ENCODE data around the gene CCRL2.

Gene CCRL2

DNA sequence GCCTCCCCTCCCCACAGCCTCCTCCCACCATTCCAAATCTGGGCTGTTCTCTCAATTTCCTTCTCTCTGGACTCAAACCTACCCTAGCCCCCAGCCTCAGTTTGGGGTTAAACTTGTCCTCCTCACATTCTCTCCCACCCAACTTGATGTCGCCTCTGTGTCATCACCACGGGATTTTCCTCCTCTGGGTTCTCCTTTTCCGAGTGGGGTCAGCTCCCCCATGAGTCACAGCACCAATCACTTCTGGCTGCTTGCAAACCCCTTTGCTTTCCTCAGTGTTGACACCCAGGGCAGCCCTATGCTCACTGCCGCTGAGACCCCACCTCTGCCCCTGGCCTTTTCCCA lies 644 bp upstream of the CCRL2 start:
- H3K4me3 ChIP-seq (ENCODE audit: low read depth, low read length) = no peak overlapping the region
- TF ChIP-seq, protein P1, sequence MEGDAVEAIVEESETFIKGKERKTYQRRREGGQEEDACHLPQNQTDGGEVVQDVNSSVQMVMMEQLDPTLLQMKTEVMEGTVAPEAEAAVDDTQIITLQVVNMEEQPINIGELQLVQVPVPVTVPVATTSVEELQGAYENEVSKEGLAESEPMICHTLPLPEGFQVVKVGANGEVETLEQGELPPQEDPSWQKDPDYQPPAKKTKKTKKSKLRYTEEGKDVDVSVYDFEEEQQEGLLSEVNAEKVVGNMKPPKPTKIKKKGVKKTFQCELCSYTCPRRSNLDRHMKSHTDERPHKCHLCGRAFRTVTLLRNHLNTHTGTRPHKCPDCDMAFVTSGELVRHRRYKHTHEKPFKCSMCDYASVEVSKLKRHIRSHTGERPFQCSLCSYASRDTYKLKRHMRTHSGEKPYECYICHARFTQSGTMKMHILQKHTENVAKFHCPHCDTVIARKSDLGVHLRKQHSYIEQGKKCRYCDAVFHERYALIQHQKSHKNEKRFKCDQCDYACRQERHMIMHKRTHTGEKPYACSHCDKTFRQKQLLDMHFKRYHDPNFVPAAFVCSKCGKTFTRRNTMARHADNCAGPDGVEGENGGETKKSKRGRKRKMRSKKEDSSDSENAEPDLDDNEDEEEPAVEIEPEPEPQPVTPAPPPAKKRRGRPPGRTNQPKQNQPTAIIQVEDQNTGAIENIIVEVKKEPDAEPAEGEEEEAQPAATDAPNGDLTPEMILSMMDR (IDR thresholded peaks at IDR 0.05; ENCODE audit: borderline replicate concordance, insufficient read depth, low read depth, low read length) = no peak

DNA sequence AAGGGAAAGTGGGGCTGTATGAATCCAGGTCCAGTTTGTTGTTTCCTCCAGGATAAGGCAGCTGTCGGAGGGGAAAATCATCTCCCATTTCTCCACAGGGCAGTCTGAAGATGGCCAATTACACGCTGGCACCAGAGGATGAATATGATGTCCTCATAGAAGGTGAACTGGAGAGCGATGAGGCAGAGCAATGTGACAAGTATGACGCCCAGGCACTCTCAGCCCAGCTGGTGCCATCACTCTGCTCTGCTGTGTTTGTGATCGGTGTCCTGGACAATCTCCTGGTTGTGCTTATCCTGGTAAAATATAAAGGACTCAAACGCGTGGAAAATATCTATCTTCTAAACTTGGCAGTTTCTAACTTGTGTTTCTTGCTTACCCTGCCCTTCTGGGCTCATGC lies 911 bp downstream of the CCRL2 start:
- TF ChIP-seq, protein P1 (IDR thresholded peaks at IDR 0.05; ENCODE audit: borderline replicate concordance, insufficient read depth, low read depth, low read length) = no peak
- H3K4me3 ChIP-seq (ENCODE audit: low read depth, low read length) = no peak overlapping the region

DNA sequence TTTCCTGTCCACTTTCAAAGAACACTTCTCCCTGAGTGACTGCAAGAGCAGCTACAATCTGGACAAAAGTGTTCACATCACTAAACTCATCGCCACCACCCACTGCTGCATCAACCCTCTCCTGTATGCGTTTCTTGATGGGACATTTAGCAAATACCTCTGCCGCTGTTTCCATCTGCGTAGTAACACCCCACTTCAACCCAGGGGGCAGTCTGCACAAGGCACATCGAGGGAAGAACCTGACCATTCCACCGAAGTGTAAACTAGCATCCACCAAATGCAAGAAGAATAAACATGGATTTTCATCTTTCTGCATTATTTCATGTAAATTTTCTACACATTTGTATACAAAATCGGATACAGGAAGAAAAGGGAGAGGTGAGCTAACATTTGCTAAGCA lies 1.8 kb downstream of the CCRL2 start:
- no peak overlapping the region for H3K4me3 ChIP-seq (ENCODE audit: low read depth, low read length)
- TF ChIP-seq, protein P1 (IDR thresholded peaks at IDR 0.05; ENCODE audit: borderline replicate concordance, insufficient read depth, low read depth, low read length) = no peak

DNA sequence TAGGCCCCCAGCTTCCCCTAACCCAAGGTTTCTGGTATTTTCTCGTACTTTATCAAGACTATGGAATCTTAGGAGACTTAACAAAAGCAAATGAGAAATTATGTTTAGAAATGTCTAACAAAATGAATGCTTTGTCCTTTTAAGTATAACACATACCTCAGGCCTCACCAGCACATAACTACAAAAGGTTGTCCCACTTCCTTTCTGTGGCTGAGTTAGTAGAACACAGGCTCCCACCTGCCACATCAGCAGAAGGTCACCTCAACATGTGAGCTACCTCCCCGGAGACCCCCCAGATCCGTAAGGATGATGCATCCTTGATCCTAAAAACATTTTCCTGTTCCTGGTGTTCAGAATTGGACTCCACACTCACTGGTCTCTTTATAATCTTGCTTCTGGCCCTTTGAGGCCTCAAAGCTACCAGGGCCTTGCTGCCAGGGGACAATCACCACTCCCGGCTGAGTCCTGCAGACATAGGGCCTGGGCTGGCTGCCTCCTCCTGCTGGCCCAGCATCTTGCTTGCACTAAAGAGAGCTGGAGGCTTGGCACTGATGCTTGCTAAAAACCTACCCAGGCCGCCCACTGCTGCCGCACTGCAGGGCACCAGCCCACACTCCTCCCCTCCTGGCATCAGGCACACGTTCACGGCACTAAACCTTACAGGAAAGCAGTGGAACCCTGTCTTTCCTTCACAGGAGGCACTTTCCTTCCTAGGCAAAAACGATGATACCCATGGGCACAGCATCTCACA lies 2.9 kb downstream of the CCRL2 start:
- no peak overlapping the region for H3K4me3 ChIP-seq (ENCODE audit: low read depth, low read length)
- TF ChIP-seq, protein P1 (IDR thresholded peaks at IDR 0.05; ENCODE audit: borderline replicate concordance, insufficient read depth, low read depth, low read length) = no peak

DNA sequence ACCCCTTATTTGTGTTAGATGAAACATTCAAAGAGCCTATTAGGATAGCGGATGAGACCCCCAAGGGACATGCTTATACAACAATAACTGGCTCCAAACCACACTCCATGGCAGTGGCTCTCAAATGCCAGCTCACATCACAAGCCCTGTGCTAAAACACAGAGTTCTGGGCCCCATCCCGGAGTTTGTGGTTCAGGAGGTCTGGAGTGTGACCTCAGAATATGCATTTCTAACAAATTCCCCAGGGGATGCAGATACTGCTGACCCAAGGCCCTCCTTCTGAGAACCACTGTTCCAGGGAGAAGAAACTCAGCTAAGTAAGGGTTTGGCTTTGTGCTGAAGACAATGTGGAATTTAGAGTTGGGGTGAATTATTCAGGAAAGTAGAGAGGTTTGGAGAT lies 3.6 kb downstream of the CCRL2 start:
- TF ChIP-seq, protein P1 (IDR thresholded peaks at IDR 0.05; ENCODE audit: borderline replicate concordance, insufficient read depth, low read depth, low read length) = no peak
- no peak overlapping the region for H3K4me3 ChIP-seq (ENCODE audit: low read depth, low read length)

DNA sequence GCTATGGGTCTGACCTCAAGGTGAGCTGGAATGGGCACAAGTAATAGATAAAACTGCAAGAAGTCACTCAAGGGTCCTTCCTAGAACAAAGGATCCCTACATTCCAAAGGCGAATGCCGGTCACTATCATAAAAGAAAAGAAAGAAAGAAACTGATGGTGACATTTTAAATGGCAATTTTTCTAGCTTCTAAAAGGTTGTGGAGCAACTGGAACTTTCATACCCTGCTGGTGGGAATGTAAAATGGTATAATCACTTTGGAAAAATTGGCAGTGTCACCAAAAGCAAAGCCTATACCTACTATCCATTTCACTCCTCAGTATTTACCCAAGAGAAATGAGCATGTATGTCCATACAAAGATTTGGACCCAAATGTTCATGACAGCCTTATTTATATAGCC lies 4.2 kb downstream of the CCRL2 start:
- TF ChIP-seq, protein P1 (IDR thresholded peaks at IDR 0.05; ENCODE audit: borderline replicate concordance, insufficient read depth, low read depth, low read length) = no peak
- H3K4me3 ChIP-seq (ENCODE audit: low read depth, low read length) = no peak overlapping the region

DNA sequence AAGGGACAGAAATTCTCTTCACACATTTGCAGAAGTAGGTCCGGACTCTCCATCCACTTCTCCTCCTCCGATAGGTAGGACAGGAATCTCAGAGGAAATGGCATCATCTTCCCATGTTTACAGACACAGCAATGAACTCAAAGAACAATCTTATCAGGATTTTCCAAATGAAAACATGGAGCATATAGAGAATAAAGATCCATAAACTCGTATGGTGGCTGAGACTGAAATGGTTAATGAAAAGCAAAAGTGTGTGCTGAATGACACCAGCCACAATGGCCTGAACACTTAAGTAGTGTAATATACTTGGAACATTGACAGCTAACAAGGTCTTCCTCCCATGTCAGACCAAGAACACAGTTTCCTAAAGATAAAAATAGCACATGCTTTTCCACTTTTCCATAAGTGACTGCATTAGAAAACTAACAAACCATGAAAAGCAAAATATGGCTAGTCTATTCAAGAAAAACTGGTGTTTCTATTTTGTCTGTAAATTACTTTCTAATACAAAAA lies 5.8 kb downstream of the CCRL2 start:
- H3K4me3 ChIP-seq (ENCODE audit: low read depth, low read length) = no peak overlapping the region
- TF ChIP-seq, protein P1 (IDR thresholded peaks at IDR 0.05; ENCODE audit: borderline replicate concordance, insufficient read depth, low read depth, low read length) = no peak
